MCF 10A (cell line): Measurements from ENCODE around the gene USF3. TPM values are rescaled to one million over a fixed set of nuclear protein-coding genes. Genes with fewer than 3 reads are reported as not detected.

Experiments used
- BruUV-seq: library from RNA; stranded (reverse); fragments of 400-500 nt; replicated peaks from 2 replicates; lab custom pipeline; 2021; lab: Mats Ljungman, UMichigan
- CTCF ChIA-PET: fragments of 300-600 bp; sonication (Branson Sonifier 250); formaldehyde crosslinking; extraction: SDS; loops from one replicate; lab custom pipeline; 2021; ENCODE audit warnings: antibody characterized with exemption, inconsistent platforms; lab: Yijun Ruan, JAX
- POLR2A ChIA-PET: fragments of 300-600, 350-650 bp; sonication (Branson Sonifier 250); formaldehyde crosslinking; extraction: SDS; loops from one replicate; lab custom pipeline; 2020; ENCODE audit warnings: antibody characterized with exemption, inconsistent platforms; lab: Yijun Ruan, JAX
- DNase-seq: peaks from one replicate; pipeline ENCODE4 v3.0.0-alpha.2; 2018; ENCODE audit not compliant: unreplicated experiment
- H3K27ac Mint-ChIP-seq: one replicate; pipeline ENCODE4 v1.8.0; 2022; ENCODE audit warnings: mild to moderate bottlenecking, low read depth, mixed read lengths; ENCODE audit not compliant: unreplicated experiment
- H3K27me3 Mint-ChIP-seq: one replicate; pipeline ENCODE4 v1.8.0; 2022; ENCODE audit warnings: mixed read lengths; ENCODE audit not compliant: insufficient read depth, unreplicated experiment
- H3K36me3 Mint-ChIP-seq: one replicate; pipeline ENCODE4 v1.8.0; 2022; ENCODE audit warnings: mild to moderate bottlenecking, moderate library complexity, mixed read lengths; ENCODE audit not compliant: insufficient read depth, unreplicated experiment
- H3K4me1 Mint-ChIP-seq: one replicate; pipeline ENCODE4 v1.8.0; 2022; ENCODE audit warnings: mixed read lengths; ENCODE audit not compliant: insufficient read depth, unreplicated experiment
- H3K4me3 Mint-ChIP-seq: one replicate; pipeline ENCODE4 v1.8.0; 2022; ENCODE audit warnings: mild to moderate bottlenecking, moderate library complexity, mixed read lengths; ENCODE audit not compliant: unreplicated experiment
- H3K9me3 Mint-ChIP-seq: one replicate; pipeline ENCODE4 v1.8.0; 2022; ENCODE audit warnings: mixed read lengths; ENCODE audit not compliant: unreplicated experiment
- intact Hi-C: fragments of 100-400 bp; cut with micrococcal nuclease; formaldehyde crosslinking; loops from 2 replicates; pipeline ENCODE4 v1.14.1; 2022
- total RNA-seq: library from RNA; stranded (reverse); gene quantifications from 2 replicates; pipeline ENCODE4 v1.2.3, GENCODE V29; 2022
- TF ChIP-seq, protein P1 (sequence below): fragments of 200-600 bp; IDR thresholded peaks from one replicate; pipeline ENCODE4 v1.8.0; 2022; ENCODE audit warnings: antibody characterized with exemption, mild to moderate bottlenecking; ENCODE audit not compliant: unreplicated experiment

The USF3 gene
- total RNA-seq, 1 experiment from 2014 or later = 11.9 TPM

DNA sequence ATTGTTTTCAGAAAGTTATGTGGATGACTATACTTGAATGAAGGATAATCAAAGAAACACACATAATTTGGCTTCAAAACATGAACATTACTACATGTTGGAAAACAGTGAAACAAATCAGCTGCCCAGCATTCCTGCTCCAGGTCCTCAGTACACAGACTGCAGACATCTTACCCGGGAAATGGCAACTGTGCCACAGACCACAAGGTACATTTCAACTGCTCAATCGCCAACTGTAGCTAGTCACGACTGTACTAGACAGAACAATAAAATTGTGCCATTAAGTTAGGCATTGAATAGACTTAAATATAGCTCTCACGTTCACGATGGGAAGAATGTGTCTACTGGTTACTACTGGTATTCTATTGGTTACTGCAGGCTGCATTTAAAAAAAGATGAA lies 44.6 kb upstream of the USF3 start:
- Mint-ChIP-seq H3K4me3 (peak overlapping the region; percentile 43), H3K27ac (peak overlapping the region; percentile 79), H3K9me3 (no peaks in the 10 kb centered on the region), H3K36me3 (peaks cover 21% of the 10 kb centered on the region), H3K4me1 (peaks cover 57% of the 10 kb centered on the region), H3K27me3 (no peaks in the 10 kb centered on the region)
- BruUV-seq = no TSS peak
- POLR2A ChIA-PET = interaction anchor here (0.6 to 7.8 kb wide), 10 partner anchors 8 to 471 kb away, joined by 3 to 116 read pairs (median 6); partner anchors contain the start of genes SPICE1 and USF3
- no peak for DNase-seq
- CTCF ChIA-PET = interaction anchor here (0.6 to 2.4 kb wide), 12 partner anchors 9 to 173 kb away, joined by 3 to 11 read pairs (median 4); partner anchors contain the start of gene GRAMD1C
- TF ChIP-seq, protein P1, sequence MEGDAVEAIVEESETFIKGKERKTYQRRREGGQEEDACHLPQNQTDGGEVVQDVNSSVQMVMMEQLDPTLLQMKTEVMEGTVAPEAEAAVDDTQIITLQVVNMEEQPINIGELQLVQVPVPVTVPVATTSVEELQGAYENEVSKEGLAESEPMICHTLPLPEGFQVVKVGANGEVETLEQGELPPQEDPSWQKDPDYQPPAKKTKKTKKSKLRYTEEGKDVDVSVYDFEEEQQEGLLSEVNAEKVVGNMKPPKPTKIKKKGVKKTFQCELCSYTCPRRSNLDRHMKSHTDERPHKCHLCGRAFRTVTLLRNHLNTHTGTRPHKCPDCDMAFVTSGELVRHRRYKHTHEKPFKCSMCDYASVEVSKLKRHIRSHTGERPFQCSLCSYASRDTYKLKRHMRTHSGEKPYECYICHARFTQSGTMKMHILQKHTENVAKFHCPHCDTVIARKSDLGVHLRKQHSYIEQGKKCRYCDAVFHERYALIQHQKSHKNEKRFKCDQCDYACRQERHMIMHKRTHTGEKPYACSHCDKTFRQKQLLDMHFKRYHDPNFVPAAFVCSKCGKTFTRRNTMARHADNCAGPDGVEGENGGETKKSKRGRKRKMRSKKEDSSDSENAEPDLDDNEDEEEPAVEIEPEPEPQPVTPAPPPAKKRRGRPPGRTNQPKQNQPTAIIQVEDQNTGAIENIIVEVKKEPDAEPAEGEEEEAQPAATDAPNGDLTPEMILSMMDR = no peak
- intact Hi-C loops = no loop called here

DNA sequence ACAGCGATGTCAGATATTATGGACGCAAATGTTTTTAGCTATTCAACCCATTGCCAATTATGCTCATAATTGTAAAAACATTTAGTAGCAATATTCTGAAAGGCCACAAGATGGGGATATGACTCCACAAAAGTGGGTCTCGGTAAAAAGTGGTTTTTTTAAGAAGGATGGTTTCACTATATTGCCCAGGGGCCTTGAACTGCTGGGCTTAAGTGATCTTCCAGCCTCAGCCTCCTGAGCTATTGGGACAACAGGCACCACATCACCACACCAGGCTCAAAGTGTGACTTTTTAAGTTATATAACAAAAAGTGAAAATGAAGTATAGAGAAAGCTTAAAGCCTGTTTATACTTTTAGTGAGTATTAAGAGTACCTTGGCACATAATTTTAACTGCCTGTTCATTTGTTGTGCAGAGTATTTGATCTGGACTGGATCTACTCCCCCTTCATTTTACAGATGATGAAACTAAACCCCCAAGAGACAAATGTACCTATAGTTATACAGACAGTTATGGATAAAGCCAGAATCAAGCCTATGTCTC lies 40.2 kb upstream of the USF3 start:
- BruUV-seq = no TSS peak
- Mint-ChIP-seq H3K36me3 (peaks cover 18% of the 10 kb centered on the region), H3K9me3 (no peaks in the 10 kb centered on the region), H3K27me3 (no peaks in the 10 kb centered on the region), H3K27ac (peak overlapping the region; percentile 59), H3K4me1 (peaks cover 52% of the 10 kb centered on the region), H3K4me3 (no peak overlapping the region)
- peak; percentile 68 for DNase-seq
- ChIA-PET CTCF (interaction anchor here (0.6 to 3.6 kb wide), 36 partner anchors 9 to 1489 kb away, joined by 3 to 37 read pairs (median 4); partner anchors contain the start of genes ATP6V1A and NAA50), POLR2A (interaction anchor here (0.8 to 3.6 kb wide), 8 partner anchors 10 to 718 kb away, joined by 3 to 48 read pairs (median 5); partner anchors contain the start of genes ATP6V1A, NAA50 and SPICE1)
- TF ChIP-seq, protein P1 = peak; percentile 57
- intact Hi-C loops = loop anchor here (1.0 kb wide), 2 partner anchors 102 to 177 kb away; partner anchors contain the start of gene GRAMD1C

DNA sequence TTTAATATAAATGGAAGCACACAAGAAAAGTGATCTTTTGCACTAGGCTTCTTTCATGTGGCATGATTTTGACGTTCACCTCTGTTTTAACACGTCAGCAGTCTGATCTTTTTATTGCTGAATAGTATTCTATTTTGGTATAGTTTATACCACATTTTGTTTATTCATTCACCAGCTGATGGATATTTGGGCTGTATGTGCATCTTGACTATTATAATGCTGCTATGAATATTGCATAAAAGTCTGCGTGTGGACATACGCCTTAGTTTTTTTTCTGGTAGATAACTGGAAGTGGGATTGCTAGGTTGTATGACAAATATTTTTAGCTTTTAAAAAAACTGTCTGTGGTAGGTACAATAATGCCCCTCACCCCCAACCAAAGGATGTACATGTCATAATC lies 35.3 kb upstream of the USF3 start:
- Mint-ChIP-seq H3K9me3 (no peaks in the 10 kb centered on the region), H3K27ac (peak overlapping the region; percentile 25), H3K27me3 (no peaks in the 10 kb centered on the region), H3K4me1 (peaks cover 26% of the 10 kb centered on the region), H3K36me3 (peaks cover 29% of the 10 kb centered on the region), H3K4me3 (no peak overlapping the region)
- no TSS peak for BruUV-seq
- ChIA-PET CTCF (interaction anchor here (0.5 to 0.8 kb wide), 4 partner anchors 12 to 120 kb away, joined by 3 to 4 read pairs (median 4); no protein-coding TSS in a partner anchor), POLR2A (interaction anchor here (1.7 kb wide), 1 partner anchor 13 kb away, joined by 8 read pairs; no protein-coding TSS in a partner anchor)
- TF ChIP-seq, protein P1 = no peak
- intact Hi-C loops = no loop called here
- DNase-seq = no peak

DNA sequence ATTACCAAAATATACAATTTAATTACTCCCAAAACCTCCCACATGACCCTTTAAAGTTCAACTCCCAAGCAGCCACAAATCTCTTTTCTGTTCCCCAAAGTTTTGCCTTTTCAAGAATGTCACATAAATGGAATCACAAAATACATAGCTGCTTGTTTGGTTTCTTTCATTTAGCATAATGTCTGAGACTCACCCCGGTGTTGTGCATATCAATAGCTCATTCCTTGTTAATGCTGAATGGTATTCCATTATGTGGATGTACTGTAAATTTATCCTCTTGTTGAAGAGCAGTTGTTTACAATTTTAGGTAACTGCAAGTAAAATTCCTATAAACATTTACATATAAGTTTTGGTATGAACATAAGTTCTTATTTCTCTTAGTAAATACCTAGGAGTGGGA lies 34.1 kb upstream of the USF3 start:
- BruUV-seq = no TSS peak
- Mint-ChIP-seq H3K27me3 (no peaks in the 10 kb centered on the region), H3K4me1 (peaks cover 24% of the 10 kb centered on the region), H3K36me3 (peaks cover 36% of the 10 kb centered on the region), H3K4me3 (no peak overlapping the region), H3K9me3 (no peaks in the 10 kb centered on the region), H3K27ac (no peak overlapping the region)
- ChIA-PET CTCF (interaction anchor here (0.6 to 2.0 kb wide), 4 partner anchors 11 to 330 kb away, joined by 3 to 5 read pairs (median 3); no protein-coding TSS in a partner anchor), POLR2A (interaction anchor here (0.7 to 1.1 kb wide), 3 partner anchors 14 to 183 kb away, joined by 3 to 4 read pairs (median 3); no protein-coding TSS in a partner anchor)
- TF ChIP-seq, protein P1 = no peak
- intact Hi-C loops = no loop called here
- DNase-seq = no peak
